IPS DF 4.7 (cell line): Measurements from ENCODE around the gene CNN2.

Experiments used
- DNase-seq: peaks from one replicate; pipeline ENCODE4 v3.0.0-alpha.2; 2013; ENCODE audit warnings: low spot score; ENCODE audit errors: extremely low read depth

The CNN2 gene

GRCh38 chr19:1025960-1026782 lies at the start of gene CNN2:
Gene CNN2 (plus strand): TSS chr19:1026608. CDS start chr19:1026662, 54 bp downstream.
- DNase-seq = no peak

GRCh38 chr19:977058-977464 lies 49.3 kb upstream of the CNN2 start:
- DNase-seq = no peak

GRCh38 chr19:979318-979741 lies 47.1 kb upstream of the CNN2 start:
- DNase-seq = no peak

GRCh38 chr19:980133-980998 lies 46.0 kb upstream of the CNN2 start:
- DNase-seq = no peak

DNA sequence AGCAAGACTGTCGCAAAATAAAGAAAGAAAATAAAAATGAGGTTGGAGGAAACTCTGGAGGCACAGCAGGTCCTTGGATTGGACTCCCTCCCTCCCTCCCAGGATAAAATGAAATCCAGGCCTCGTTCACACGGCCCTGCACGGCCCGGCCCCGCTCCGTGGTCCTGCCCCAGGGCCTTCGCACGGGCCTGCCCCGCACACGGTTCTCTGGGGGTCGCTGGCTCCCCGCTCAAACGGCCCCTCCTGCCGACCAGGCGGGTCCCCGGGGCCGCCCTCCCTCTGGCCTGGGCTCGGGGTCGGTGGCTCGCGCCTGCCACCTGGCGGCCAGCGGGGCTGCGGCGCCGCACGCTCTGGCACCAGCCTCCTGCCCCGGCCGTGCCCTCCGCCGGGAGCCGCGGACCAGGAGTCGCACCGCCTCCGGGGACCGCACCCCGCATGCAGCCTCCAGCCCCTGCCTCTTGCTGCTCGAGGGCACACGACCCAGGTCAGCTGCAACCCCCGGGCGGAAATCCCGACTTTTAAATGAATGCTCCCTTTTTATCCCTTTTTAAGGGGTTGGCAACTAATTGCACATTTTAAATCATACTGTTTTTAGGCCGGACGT lies 43.7 kb upstream of the CNN2 start:
- DNase-seq = no peak

DNA sequence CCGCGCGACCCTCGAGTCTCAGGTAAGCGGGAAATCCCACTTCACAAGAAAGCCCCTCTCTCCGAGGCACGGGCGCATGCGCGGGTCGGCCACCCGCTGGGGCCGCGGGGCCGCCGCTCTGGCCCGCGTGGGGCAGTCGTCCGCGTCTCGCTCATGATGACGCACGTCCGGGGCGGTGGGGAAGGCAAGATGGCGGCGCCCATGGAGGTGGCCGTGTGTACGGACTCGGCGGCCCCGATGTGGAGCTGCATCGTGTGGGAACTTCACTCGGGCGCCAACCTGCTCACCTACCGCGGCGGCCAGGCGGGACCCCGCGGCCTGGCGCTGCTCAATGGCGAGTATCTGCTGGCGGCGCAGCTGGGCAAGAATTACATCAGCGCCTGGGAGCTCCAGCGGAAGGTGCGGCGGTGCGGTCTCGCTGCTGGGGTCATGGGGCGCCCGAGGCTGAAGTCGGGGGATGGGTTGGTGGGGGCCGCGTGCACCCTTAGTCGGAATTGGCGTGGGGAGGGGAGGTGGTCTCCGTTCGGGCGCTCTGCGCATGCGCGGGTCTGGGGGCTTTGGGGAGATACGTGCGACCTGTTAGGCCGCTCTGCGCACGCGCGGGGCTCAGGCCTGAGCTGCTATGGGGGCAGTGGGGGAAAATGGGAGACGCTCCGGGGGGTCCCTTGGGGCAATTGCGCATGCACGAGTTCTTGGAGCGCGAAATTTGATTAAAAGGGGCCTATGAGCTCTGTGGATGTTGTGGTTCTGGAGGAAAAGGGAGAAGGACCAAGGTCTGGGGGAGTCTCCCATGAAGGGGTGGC lies 42.0 kb upstream of the CNN2 start, which contains the start of gene WDR18:
TSS of gene WDR18 (plus strand) at position 181 of the 803 bp plus-strand sequence. CDS start at position 190, 9 bp downstream.
- no peak for DNase-seq

DNA sequence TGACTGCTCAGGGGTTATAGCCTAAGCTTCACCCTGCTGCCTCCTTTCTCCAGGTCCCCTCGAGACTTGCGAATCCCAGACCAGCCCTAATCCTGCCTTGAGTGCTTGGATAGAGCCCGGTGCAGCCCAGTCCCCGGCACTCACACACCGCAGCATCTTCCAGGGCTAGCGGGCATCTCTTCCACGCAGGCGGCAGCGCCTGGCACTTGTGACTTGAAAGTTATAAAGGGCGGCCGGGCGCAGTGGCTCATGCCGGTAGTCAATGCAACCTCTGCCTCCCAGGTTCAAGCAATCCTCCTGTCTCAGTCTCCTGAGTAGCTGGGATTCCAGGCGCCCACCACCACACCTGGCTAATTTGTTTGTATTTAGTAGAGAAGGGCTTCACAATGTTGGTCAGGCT lies 40.3 kb upstream of the CNN2 start:
- no peak for DNase-seq

DNA sequence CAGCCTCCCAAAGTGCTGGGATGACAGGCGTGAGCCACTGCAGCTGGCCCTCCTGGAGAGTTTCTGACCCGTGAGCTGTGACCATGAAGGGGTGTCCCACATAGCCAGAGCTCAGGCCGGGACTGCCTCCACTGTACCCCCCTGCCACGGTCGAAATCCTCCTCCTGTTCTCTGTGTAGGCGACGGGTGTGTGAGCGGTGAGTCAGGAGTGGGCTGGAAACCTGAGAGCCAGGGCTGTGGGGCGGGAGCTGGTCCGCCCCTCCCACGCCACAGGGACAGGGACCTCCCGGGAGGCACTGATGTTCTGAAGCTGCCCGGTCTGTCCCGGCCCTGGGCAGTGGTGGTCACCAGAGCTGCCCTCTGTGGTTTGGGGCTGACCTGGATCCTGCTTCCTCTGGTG lies 38.3 kb upstream of the CNN2 start:
- DNase-seq = no peak

DNA sequence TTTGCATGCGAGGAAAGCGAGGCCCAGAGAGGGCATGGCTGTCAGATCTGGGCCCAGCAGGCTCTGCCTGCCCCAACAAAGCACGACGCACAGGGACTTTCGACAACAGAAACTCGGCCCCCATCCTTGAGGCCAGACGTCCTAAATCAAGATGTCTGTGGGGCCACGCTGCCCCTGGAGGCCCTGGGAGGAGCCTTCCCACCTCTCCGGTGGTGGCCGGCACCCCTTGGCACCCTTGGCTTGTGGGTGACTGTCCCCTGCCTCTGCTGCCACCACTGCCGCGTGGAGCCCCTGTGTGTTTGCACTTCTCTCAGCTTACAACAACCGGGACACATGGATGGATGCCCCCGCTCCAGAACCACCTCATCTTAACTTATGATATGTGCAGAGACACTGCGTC lies 37.9 kb upstream of the CNN2 start:
- no peak for DNase-seq

DNA sequence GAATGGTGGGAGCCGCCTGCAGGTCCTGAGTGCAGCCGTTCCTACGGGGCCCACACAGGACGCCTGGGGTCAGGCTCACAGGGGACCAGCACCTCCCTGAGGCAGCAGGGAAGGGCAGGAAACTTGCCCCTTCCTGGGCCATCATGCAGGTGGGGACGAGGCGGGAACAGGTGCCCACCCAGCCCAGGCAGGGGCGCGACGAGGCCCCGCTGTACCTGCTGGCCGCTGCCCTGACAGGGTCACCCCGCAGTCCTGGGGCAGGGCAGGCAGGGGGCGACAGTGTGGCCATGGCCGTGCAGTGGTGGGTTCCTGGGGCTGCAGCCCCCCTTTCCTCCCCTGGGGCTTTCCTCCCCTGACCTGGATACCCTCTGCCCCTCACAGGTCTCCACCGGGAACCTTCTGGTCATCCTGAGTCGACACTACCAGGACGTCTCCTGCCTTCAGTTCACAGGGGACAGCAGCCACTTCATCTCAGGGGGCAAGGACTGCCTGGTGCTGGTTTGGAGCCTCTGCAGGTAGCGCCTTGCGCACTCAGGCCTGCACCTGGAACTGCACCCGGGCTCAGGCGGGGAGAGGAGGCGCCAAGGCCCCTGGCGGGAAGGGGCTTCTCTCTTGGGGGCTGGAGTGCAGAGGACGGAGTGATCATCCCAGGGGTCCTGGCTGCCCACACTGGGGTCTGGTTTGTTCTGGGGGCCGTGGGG lies 36.9 kb upstream of the CNN2 start:
- no peak for DNase-seq

- no peak for DNase-seq
Observed at GRCh38 chr19:990119-990571, 36.3 kb upstream of the CNN2 start.

DNA sequence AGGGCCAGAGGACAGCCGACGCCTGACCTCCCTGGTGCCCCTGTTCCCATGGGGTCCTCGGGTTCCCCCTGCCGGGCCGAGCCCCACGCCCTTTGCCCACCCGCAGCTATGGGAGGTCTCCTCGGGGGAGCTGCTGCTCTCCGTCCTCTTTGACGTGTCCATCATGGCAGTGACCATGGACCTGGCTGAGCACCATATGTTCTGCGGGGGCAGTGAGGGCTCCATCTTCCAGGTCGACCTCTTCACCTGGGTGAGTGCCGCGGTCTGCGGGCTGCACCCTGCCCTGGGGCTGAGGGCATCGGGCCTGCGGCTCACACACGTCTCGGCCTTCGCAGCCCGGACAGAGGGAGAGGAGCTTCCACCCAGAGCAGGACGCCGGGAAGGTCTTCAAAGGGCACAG lies 35.7 kb upstream of the CNN2 start:
- no peak for DNase-seq

GRCh38 chr19:991174-991931 lies 35.1 kb upstream of the CNN2 start:
- DNase-seq = no peak

GRCh38 chr19:991932-992669 lies 34.3 kb upstream of the CNN2 start:
- DNase-seq = no peak

GRCh38 chr19:992670-993055 lies 33.7 kb upstream of the CNN2 start:
- no peak for DNase-seq

DNA sequence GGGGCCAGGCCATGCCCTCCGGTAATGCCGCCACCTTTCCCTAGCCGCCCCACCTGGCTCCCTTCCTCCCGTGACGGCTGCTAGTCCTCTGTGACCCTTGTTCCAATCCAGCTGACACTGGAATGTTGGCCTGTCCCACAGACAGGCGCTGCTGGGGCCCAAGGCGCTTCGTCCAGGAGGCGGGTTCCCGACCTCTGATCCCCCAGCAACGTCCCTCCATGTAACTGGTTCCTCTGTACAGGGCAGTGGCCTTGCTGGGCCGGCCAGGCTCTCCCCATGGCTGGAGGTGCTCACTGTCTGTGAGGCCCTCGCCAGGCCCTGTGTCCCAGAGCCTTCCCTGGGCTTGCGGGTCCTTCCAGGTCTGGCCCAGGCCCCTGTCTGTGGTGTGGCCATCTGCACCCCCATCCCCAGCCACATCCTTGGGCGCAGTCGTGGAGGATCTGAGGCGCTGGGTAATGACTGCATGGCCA lies 33.0 kb upstream of the CNN2 start:
- DNase-seq = no peak

DNA sequence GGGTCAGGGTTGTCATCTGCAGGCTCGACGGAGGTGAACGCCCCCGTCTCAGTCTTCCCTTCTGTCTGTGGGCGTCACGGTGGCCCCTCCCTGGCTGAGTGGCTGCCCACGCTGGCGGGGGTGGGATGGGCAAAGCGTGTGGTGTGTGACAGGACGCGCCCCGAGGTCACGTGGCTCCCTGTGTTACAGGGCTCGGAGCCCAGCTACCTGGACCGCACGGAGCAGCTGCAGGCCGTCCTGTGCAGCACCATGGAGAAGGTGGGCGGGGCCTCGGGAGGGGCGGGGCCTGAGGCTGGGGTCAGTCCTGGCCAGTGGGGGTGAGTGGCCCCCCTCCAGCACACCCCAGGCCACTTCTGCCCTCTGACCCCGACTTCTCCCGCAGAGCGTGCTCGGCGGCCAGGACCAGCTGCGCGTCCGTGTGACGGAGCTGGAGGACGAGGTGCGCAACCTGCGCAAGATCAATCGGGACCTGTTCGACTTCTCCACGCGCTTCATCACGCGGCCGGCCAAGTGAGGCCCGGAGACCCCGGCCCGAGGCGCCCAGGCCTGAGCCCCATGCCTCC lies 32.5 kb upstream of the CNN2 start:
- no peak for DNase-seq

GRCh38 chr19:994516-994915 lies 31.9 kb upstream of the CNN2 start:
- DNase-seq = no peak
